ENCODE data around the gene RGS7BP. TPM values are rescaled to one million over a fixed set of nuclear protein-coding genes. Genes with fewer than 3 reads are reported as not detected.

RGS7BP gene
- polyA plus RNA-seq, 2 of the 4 experiments (the other 2 are of a cell fraction): not detected

- TF ChIP-seq RARB (CRISPR knock-in tag; IDR thresholded peaks at IDR 0.05) (no peak), CEBPB (IDR thresholded peaks at IDR 0.05) (no peak), EP300 (IDR thresholded peaks at IDR 0.05) (no peak), FOSB (CRISPR knock-in tag; IDR thresholded peaks at IDR 0.05) (no peak), CBX8 (IDR thresholded peaks at IDR 0.05) (no peak)
These were observed 1.4 kb downstream of the RGS7BP start (continued) for GRCh38 chr5:64507264-64507605.

- WGBS (ENCODE audit: missing lambda C conversion rate): 56% methylated on average over 7 of the region's 7 CpGs
- H3K4me3 ChIP-seq: no peak overlapping the region
- FAIRE-seq: no peak
These were observed 4.0 kb downstream of the RGS7BP start for GRCh38 chr5:64509828-64510227.

GRCh38 chr5:64513492-64513891 lies 7.7 kb downstream of the RGS7BP start:
- ATAC-seq (no peak), DNase-seq (ENCODE audit: low read depth in 1 of 2, low spot score in 1 of 2) (no peak), FAIRE-seq (no peak)
- WGBS (ENCODE audit: missing lambda C conversion rate): 14% methylated on average over 5 of the region's 5 CpGs
- H3K4me3 ChIP-seq: no peak overlapping the region
- ChIA-PET POLR2A (no interaction called here), CTCF (no interaction called here)
- TF ChIP-seq FOSB (CRISPR knock-in tag; IDR thresholded peaks at IDR 0.05) (no peak), HOXB13 (CRISPR knock-in tag; IDR thresholded peaks at IDR 0.05; ENCODE audit: low read depth) (no peak), HES2 (IDR thresholded peaks at IDR 0.05) (no peak), CEBPB (IDR thresholded peaks at IDR 0.05) (no peak)
- no peaks in the 10 kb centered on the region for H3K9me3 ChIP-seq
- H3K4me2 ChIP-seq: no peak overlapping the region
- no peak overlapping the region for H3K27ac ChIP-seq
- no peaks in the 10 kb centered on the region for H3K4me1 ChIP-seq

More at GRCh38 chr5:64509828-64510227, 4.0 kb downstream of the RGS7BP start:
- no peak overlapping the region for H3K27ac ChIP-seq
- DNase-seq (ENCODE audit: low read depth in 1 of 2, low spot score in 1 of 2) (no peak), ATAC-seq (no peak)
- H3K4me2 ChIP-seq: no peak overlapping the region
- TF ChIP-seq HDAC2 (IDR thresholded peaks at IDR 0.05) (no peak), TFCP2L1 (CRISPR knock-in tag; IDR thresholded peaks at IDR 0.05) (no peak), E2F6 (IDR thresholded peaks at IDR 0.05; ENCODE audit: borderline replicate concordance, low read depth) (no peak), CBX2 (IDR thresholded peaks at IDR 0.05; ENCODE audit: borderline replicate concordance, low read depth) (no peak), FOXS1 (CRISPR knock-in tag; IDR thresholded peaks at IDR 0.05) (no peak), MAFK (IDR thresholded peaks at IDR 0.05; ENCODE audit: partially characterized antibody) (no peak)
- peaks cover 6% of the 10 kb centered on the region; the same call in 1 of the 3 replicates for H3K4me1 ChIP-seq
- no peaks in the 10 kb centered on the region for H3K9me3 ChIP-seq
- ChIA-PET CTCF (no interaction called here), POLR2A (no interaction called here)

GRCh38 chr5:64514612-64515011 lies 8.8 kb downstream of the RGS7BP start:
- ChIA-PET POLR2A (no interaction called here), CTCF (no interaction called here)
- 0% methylated on average over 1 of the region's 1 CpG for WGBS (ENCODE audit: missing lambda C conversion rate)
- Histone ChIP-seq H3K4me1 (no peaks in the 10 kb centered on the region), H3K9me3 (no peaks in the 10 kb centered on the region), H3K27ac (no peak overlapping the region), H3K4me2 (no peak overlapping the region), H3K4me3 (no peak overlapping the region)
- DNase-seq (ENCODE audit: low read depth in 1 of 2, low spot score in 1 of 2) (no peak), ATAC-seq (no peak), FAIRE-seq (no peak)
- TF ChIP-seq ZSCAN20 (CRISPR knock-in tag; IDR thresholded peaks at IDR 0.05): no peak

- Histone ChIP-seq H3K9me3 (no peaks in the 10 kb centered on the region), H3K4me3 (no peak overlapping the region), H3K4me1 (no peaks in the 10 kb centered on the region), H3K27ac (no peak overlapping the region), H3K4me2 (no peak overlapping the region)
- DNase-seq (ENCODE audit: low read depth in 1 of 2, low spot score in 1 of 2): no peak
- ATAC-seq: no peak
- POLR2A ChIA-PET: no interaction called here
- CTCF ChIA-PET: interaction anchor here (1.2 kb wide), 1 partner anchor 9 kb away, joined by 4 read pairs; no protein-coding TSS in a partner anchor
- no peak for FAIRE-seq
- TF ChIP-seq HOXA7 (CRISPR knock-in tag; IDR thresholded peaks at IDR 0.05) (no peak), HEYL (CRISPR knock-in tag; IDR thresholded peaks at IDR 0.05) (no peak), SMC3 (IDR thresholded peaks at IDR 0.05) (no peak), NPAS2 (CRISPR knock-in tag; IDR thresholded peaks at IDR 0.05; ENCODE audit: borderline replicate concordance) (no peak), POLR2AphosphoS2 (conservative IDR thresholded peaks at IDR 0.05; ENCODE audit: low read length) (no peak), ATOH8 (CRISPR knock-in tag; IDR thresholded peaks at IDR 0.05; ENCODE audit: low read depth) (no peak), CBX8 (IDR thresholded peaks at IDR 0.05) (no peak), BCL3 (IDR thresholded peaks at IDR 0.05) (no peak)
- 3% methylated on average over 4 of the region's 4 CpGs for WGBS (ENCODE audit: missing lambda C conversion rate)
These were observed 10.4 kb downstream of the RGS7BP start for GRCh38 chr5:64516216-64516615.
